ENCODE results near the gene GIT2.
"Not testable (repeated sequence)": the region's sequence is repeated elsewhere in the genome, so short reads cannot be mapped to it uniquely, and the experiment has no call there.

The GIT2 gene

DNA sequence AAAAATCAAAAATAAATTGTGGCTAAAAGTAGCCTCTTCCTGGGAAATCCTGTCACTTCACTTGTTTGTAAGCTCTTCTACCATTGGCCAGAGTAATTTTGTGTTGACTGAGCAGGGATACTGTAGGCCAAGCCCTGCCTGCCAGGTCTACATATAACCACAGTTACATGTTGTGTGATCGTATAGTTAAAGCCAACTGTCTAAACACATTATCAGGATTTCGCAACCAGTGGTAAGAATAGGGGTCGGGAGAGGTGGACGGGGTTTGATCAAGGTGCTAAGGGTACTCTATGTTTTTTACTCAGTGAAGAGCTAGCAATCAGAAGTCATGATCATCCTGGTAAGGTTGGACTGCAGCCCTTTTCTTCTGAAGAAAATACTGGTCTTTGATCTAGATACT is 16.5 kb upstream of the GIT2 start:
- TF ChIP-seq FOXA1 (IDR thresholded peaks at IDR 0.05) (no peak), TARDBP (IDR thresholded peaks at IDR 0.05) (no peak), BHLHE40 (IDR thresholded peaks at IDR 0.05; ENCODE audit: borderline replicate concordance) (no peak), ARNT (IDR thresholded peaks at IDR 0.05) (no peak), HDGF (IDR thresholded peaks at IDR 0.05; ENCODE audit: borderline replicate concordance) (no peak), LEF1 (IDR thresholded peaks at IDR 0.05; ENCODE audit: borderline replicate concordance) (no peak), SUZ12 (IDR thresholded peaks at IDR 0.05) (no peak), ZNF384 (IDR thresholded peaks at IDR 0.05) (no peak), CTBP1 (IDR thresholded peaks at IDR 0.05; ENCODE audit: borderline replicate concordance) (no peak), L3MBTL2 (conservative IDR thresholded peaks at IDR 0.05) (no peak)
- CTCF ChIA-PET, result no interaction called here
- no peak for DNase-seq (ENCODE audit: extremely low spot score)
- POLR2A ChIA-PET, result interaction anchor here (1.5 kb wide), 1 partner anchor 14 kb away, joined by 3 read pairs; no protein-coding TSS in a partner anchor

- POLR2A ChIA-PET, result no interaction called here
- no peak for TF ChIP-seq FOXM1 (IDR thresholded peaks at IDR 0.05; ENCODE audit: borderline replicate concordance)
- TF ChIP-seq FOXK2 (IDR thresholded peaks at IDR 0.05), result no peak
- no peak for TF ChIP-seq NFRKB (IDR thresholded peaks at IDR 0.05)
- no peak for TF ChIP-seq L3MBTL2 (conservative IDR thresholded peaks at IDR 0.05)
- TF ChIP-seq HDGF (IDR thresholded peaks at IDR 0.05; ENCODE audit: borderline replicate concordance), result no peak
- no peak for TF ChIP-seq ELF4 (IDR thresholded peaks at IDR 0.05)
- TF ChIP-seq BHLHE40 (IDR thresholded peaks at IDR 0.05; ENCODE audit: borderline replicate concordance), result no peak
- no peak for TF ChIP-seq SP1 (IDR thresholded peaks at IDR 0.05)
- CTCF ChIA-PET, result no interaction called here
- DNase-seq (ENCODE audit: extremely low spot score), result no peak
These were observed 16.0 kb upstream of the GIT2 start for GRCh38 chr12:110012137-110012536.

GRCh38 chr12:110010853-110011723 is 14.9 kb upstream of the GIT2 start:
- DNase-seq (ENCODE audit: extremely low spot score), result no peak
- ChIA-PET POLR2A (interaction anchor here (1.3 kb wide), 1 partner anchor 12 kb away, joined by 3 read pairs; the partner anchor contains the start of gene ANKRD13A), CTCF (no interaction called here)
- TF ChIP-seq FOXK2 (IDR thresholded peaks at IDR 0.05), result no peak
- no peak for TF ChIP-seq CTBP1 (IDR thresholded peaks at IDR 0.05; ENCODE audit: borderline replicate concordance)
- no peak for TF ChIP-seq SUZ12 (IDR thresholded peaks at IDR 0.05)
- no peak for TF ChIP-seq SP1 (IDR thresholded peaks at IDR 0.05)
- no peak for TF ChIP-seq L3MBTL2 (conservative IDR thresholded peaks at IDR 0.05)
- TF ChIP-seq ZNF384 (IDR thresholded peaks at IDR 0.05), result no peak
- TF ChIP-seq HDGF (IDR thresholded peaks at IDR 0.05; ENCODE audit: borderline replicate concordance), result no peak
- TF ChIP-seq TARDBP (IDR thresholded peaks at IDR 0.05), result no peak
- no peak for TF ChIP-seq BHLHE40 (IDR thresholded peaks at IDR 0.05; ENCODE audit: borderline replicate concordance)
- no peak for TF ChIP-seq LEF1 (IDR thresholded peaks at IDR 0.05; ENCODE audit: borderline replicate concordance)

- DNase-seq (ENCODE audit: extremely low spot score); POLR2A ChIA-PET; CTCF ChIA-PET: not testable (repeated sequence)
These were observed 12.7 kb upstream of the GIT2 start for GRCh38 chr12:110008681-110009398.

- TF ChIP-seq FOXK2 (IDR thresholded peaks at IDR 0.05), result no peak
- no peak for TF ChIP-seq SP1 (IDR thresholded peaks at IDR 0.05)
- no peak for TF ChIP-seq ZNF384 (IDR thresholded peaks at IDR 0.05)
- TF ChIP-seq L3MBTL2 (conservative IDR thresholded peaks at IDR 0.05), result no peak
- no peak for TF ChIP-seq TARDBP (IDR thresholded peaks at IDR 0.05)
- no peak for TF ChIP-seq CTBP1 (IDR thresholded peaks at IDR 0.05; ENCODE audit: borderline replicate concordance)
- TF ChIP-seq ARNT (IDR thresholded peaks at IDR 0.05), result no peak
- no peak for DNase-seq (ENCODE audit: extremely low spot score)
- POLR2A ChIA-PET, result no interaction called here
- CTCF ChIA-PET, result no interaction called here
These were observed 11.7 kb upstream of the GIT2 start for GRCh38 chr12:110007881-110008280.

DNA sequence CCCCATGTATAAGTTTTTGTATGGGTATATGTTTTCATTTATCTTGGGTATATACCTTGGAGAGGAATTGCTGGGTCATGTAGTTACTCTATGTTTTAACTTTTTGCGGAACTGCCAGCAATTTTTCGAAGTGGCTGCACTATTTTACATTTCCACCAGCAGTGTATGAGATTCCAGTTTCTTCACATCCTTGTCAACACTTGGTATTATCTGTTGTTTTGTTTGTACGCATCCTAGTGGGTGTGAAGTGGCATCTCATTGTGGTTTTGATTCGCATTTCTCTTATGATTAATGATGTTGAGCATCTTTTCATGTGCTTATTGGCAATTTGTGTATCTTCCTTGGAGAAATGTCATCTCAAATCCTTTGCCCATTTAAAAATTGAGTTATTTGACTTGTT is 9.9 kb upstream of the GIT2 start:
- TF ChIP-seq ZNF384 (IDR thresholded peaks at IDR 0.05), result no peak
- no peak for TF ChIP-seq NFRKB (IDR thresholded peaks at IDR 0.05)
- no peak for TF ChIP-seq TARDBP (IDR thresholded peaks at IDR 0.05)
- TF ChIP-seq LEF1 (IDR thresholded peaks at IDR 0.05; ENCODE audit: borderline replicate concordance), result no peak
- no peak for TF ChIP-seq CTBP1 (IDR thresholded peaks at IDR 0.05; ENCODE audit: borderline replicate concordance)
- ChIA-PET CTCF (no interaction called here), POLR2A (no interaction called here)
- no peak for DNase-seq (ENCODE audit: extremely low spot score)

DNA sequence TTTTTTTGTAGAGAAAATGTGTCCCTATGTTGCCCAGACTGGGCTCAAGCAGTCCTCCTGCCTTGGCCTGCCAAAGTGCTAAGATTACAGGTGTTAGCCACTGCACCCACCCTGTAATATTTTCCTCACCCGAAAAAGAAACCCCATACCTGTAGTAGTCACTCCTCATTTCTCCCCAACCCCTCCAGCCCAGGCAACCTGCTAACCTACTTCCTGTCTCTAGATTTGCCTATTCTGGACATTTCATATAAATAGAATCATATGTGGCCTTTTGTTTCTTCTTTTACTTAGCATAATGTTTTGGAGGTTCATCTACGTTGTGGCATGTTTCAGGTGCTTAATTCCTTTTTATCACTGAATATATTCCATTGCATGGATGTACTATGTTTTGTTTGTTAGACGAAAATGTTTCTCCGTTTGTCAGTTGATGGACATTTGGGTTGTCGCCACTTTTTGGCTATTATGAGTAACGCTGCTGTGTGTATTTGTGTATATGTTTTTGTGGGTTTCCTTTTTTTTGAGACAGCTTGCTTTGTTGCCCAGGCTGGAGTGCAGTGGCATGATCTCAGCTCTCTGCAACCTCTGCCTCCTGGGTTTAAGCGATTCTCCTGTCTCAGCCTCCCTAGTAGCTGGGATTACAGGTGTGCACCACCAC is 9.3 kb upstream of the GIT2 start:
- ChIA-PET POLR2A (no interaction called here), CTCF (no interaction called here)
- no peak for TF ChIP-seq ARNT (IDR thresholded peaks at IDR 0.05)
- no peak for TF ChIP-seq SUZ12 (IDR thresholded peaks at IDR 0.05)
- TF ChIP-seq LEF1 (IDR thresholded peaks at IDR 0.05; ENCODE audit: borderline replicate concordance), result no peak
- no peak for TF ChIP-seq ZNF384 (IDR thresholded peaks at IDR 0.05)
- TF ChIP-seq FOXA1 (IDR thresholded peaks at IDR 0.05), result no peak
- TF ChIP-seq FOXK2 (IDR thresholded peaks at IDR 0.05), result no peak
- TF ChIP-seq L3MBTL2 (conservative IDR thresholded peaks at IDR 0.05), result no peak
- no peak for TF ChIP-seq CTBP1 (IDR thresholded peaks at IDR 0.05; ENCODE audit: borderline replicate concordance)
- TF ChIP-seq NFRKB (IDR thresholded peaks at IDR 0.05), result no peak
- TF ChIP-seq ELF4 (IDR thresholded peaks at IDR 0.05), result no peak
- no peak for TF ChIP-seq BHLHE40 (IDR thresholded peaks at IDR 0.05; ENCODE audit: borderline replicate concordance)
- no peak for TF ChIP-seq HDGF (IDR thresholded peaks at IDR 0.05; ENCODE audit: borderline replicate concordance)
- no peak for TF ChIP-seq SP1 (IDR thresholded peaks at IDR 0.05)
- no peak for TF ChIP-seq FOXM1 (IDR thresholded peaks at IDR 0.05; ENCODE audit: borderline replicate concordance)
- no peak for TF ChIP-seq PKNOX1 (IDR thresholded peaks at IDR 0.05)
- TF ChIP-seq TARDBP (IDR thresholded peaks at IDR 0.05), result no peak
- DNase-seq (ENCODE audit: extremely low spot score), result no peak

Data from HEK293T (cell line).